Liver (tissue), 9 donors: ENCODE measurements around the gene POMGNT1. TPM values are rescaled to one million over a fixed set of nuclear protein-coding genes. Genes with fewer than 3 reads are reported as not detected.

ENCODE experiments used
- DNase-seq: peaks from one replicate; pipeline ENCODE4 v3.0.0-alpha.2; 2017; ENCODE audit warnings: low spot score
- H3K27ac ChIP-seq, 2 donors: one replicate each; pipeline ENCODE4 v1.7.0; 2013; ENCODE audit warnings: inconsistent platforms in 2 of 2, low read length in 2 of 2, control low read depth in 1 of 2, low read depth in 1 of 2, mild to moderate bottlenecking in 1 of 2
- H3K27me3 ChIP-seq, 4 donors: one replicate each; pipeline versions ENCODE4 v1.6.1 to v1.7.0; 2013; ENCODE audit warnings: low read length in 3 of 4, inconsistent platforms in 1 of 4, mild to moderate bottlenecking in 1 of 4, moderate library complexity in 1 of 4; ENCODE audit not compliant: control insufficient read depth in 4 of 4, insufficient read depth in 4 of 4
- H3K36me3 ChIP-seq, 4 donors: one replicate each; pipeline versions ENCODE4 v1.6.1 to v1.7.0; 2013; ENCODE audit warnings: low read length in 3 of 4, mild to moderate bottlenecking in 3 of 4, low read depth in 1 of 4, moderate library complexity in 1 of 4; ENCODE audit not compliant: control insufficient read depth in 4 of 4, insufficient read depth in 3 of 4
- H3K4me1 ChIP-seq, 4 donors: one replicate each; pipeline versions ENCODE4 v1.6.1 to v1.7.0; 2013; ENCODE audit warnings: low read length in 3 of 4, mild to moderate bottlenecking in 3 of 4, moderate library complexity in 1 of 4; ENCODE audit not compliant: control insufficient read depth in 4 of 4, insufficient read depth in 4 of 4
- H3K4me3 ChIP-seq, 3 donors: one replicate each; pipeline versions ENCODE4 v1.6.1 to v1.7.0; 2013; ENCODE audit warnings: low read length in 3 of 3, control low read depth in 1 of 3, low read depth in 1 of 3, mild to moderate bottlenecking in 1 of 3
- H3K9ac ChIP-seq, 2 donors: one replicate each; pipeline ENCODE4 v1.7.0; 2013; ENCODE audit warnings: low read length in 2 of 2, mild to moderate bottlenecking in 2 of 2, moderate library complexity in 2 of 2, control low read depth in 1 of 2, low read depth in 1 of 2
- H3K9me3 ChIP-seq, 4 donors: one replicate each; pipeline versions ENCODE4 v1.6.1 to v1.7.0; 2013; ENCODE audit warnings: low read length in 3 of 4; ENCODE audit not compliant: control insufficient read depth in 4 of 4
- CTCF ChIP-seq: fragments of 150-350 bp; IDR thresholded peaks from 2 replicates; pipeline ENCODE4 v1.5.1; 2017; ENCODE audit warnings: improper control_type of control experiment, low read depth, low read length; ENCODE audit not compliant: missing input control
- EGR1 ChIP-seq, 2 donors: IDR thresholded peaks; 2 replicates each; pipeline ENCODE4 v1.6.1; 2016 to 2018; ENCODE audit warnings: antibody characterized with exemption in 2 of 2, low read depth in 2 of 2
- FOXA1 ChIP-seq: IDR thresholded peaks from 2 replicates; pipeline ENCODE4 v1.6.1; 2016; ENCODE audit warnings: antibody characterized with exemption
- FOXA2 ChIP-seq: IDR thresholded peaks from 2 replicates; pipeline ENCODE4 v1.6.1; 2016; ENCODE audit warnings: antibody characterized with exemption
- GABPA ChIP-seq, 2 donors: IDR thresholded peaks in 1 of 2; conservative IDR thresholded peaks in 1 of 2; 2 replicates each; pipeline ENCODE4 v1.6.1; 2016; ENCODE audit warnings: antibody characterized with exemption in 2 of 2, mild to moderate bottlenecking in 1 of 2, moderate library complexity in 1 of 2
- HNF4A ChIP-seq, 2 donors: conservative IDR thresholded peaks; 2 replicates each; pipeline ENCODE4 v1.6.1; 2016; ENCODE audit warnings: antibody characterized with exemption in 2 of 2, mild to moderate bottlenecking in 2 of 2
- HNF4G ChIP-seq: IDR thresholded peaks from 2 replicates; pipeline ENCODE4 v1.6.1; 2016; ENCODE audit warnings: antibody characterized with exemption
- JUND ChIP-seq, 2 donors: IDR thresholded peaks; 2 replicates each; pipeline ENCODE4 v1.6.1; 2016; ENCODE audit warnings: antibody characterized with exemption in 2 of 2
- MAX ChIP-seq: IDR thresholded peaks from 2 replicates; pipeline ENCODE4 v1.6.1; 2016; ENCODE audit warnings: antibody characterized with exemption
- NR2F2 ChIP-seq: IDR thresholded peaks from 2 replicates; pipeline ENCODE4 v1.6.1; 2016; ENCODE audit warnings: antibody characterized with exemption
- RAD21 ChIP-seq, 2 donors: IDR thresholded peaks; 2 replicates each; pipeline ENCODE4 v1.6.1; 2016; ENCODE audit warnings: antibody characterized with exemption in 2 of 2, mild to moderate bottlenecking in 2 of 2
- REST ChIP-seq: IDR thresholded peaks from 2 replicates; pipeline ENCODE4 v1.6.1; 2016; ENCODE audit warnings: antibody characterized with exemption, mild to moderate bottlenecking
- RXRA ChIP-seq, 2 donors: IDR thresholded peaks; 2 replicates each; pipeline ENCODE4 v1.6.1; 2017 to 2018; ENCODE audit warnings: antibody characterized with exemption in 2 of 2, mild to moderate bottlenecking in 1 of 2
- SP1 ChIP-seq: IDR thresholded peaks from 2 replicates; pipeline ENCODE4 v1.6.1; 2018; ENCODE audit warnings: antibody characterized with exemption, mild to moderate bottlenecking
- TAF1 ChIP-seq: conservative IDR thresholded peaks from 2 replicates; pipeline ENCODE4 v1.6.1; 2016; ENCODE audit warnings: antibody characterized with exemption, mild to moderate bottlenecking
- YY1 ChIP-seq: IDR thresholded peaks from 2 replicates; pipeline ENCODE4 v1.6.1; 2016; ENCODE audit warnings: antibody characterized with exemption, mild to moderate bottlenecking
- ZBTB33 ChIP-seq: IDR thresholded peaks from 2 replicates; pipeline ENCODE4 v1.6.1; 2016; ENCODE audit warnings: antibody characterized with exemption
- WGBS: extraction: QIAGEN DNeasy Blood & Tissue Kit; methylation state at CpG from one replicate; pipeline ENCODE4 v1.1.7; 2013; 5-methylcytosine and 5-hydroxymethylcytosine counted together
- polyA plus RNA-seq, 2 donors: library from polyadenylated mRNA; stranded (reverse) in 1 of 2; unstranded in 1 of 2; fragments of 200-250 nt in 1 of 2; fragments of >200 nt in 1 of 2; fragmentation: Nextera tagmentation in 1 of 2; extraction: Ambion mirVana in 1 of 2; gene quantifications; one replicate each; pipeline versions ENCODE4 v1.2.1 to v1.2.3, GENCODE V29; 2013 to 2015
- total RNA-seq, 2 donors: library from RNA; depleted of rRNA; stranded (reverse); fragments of >200 nt; gene quantifications; one replicate each; pipeline ENCODE4 v1.2.3, GENCODE V29; 2014
- donor health status: healthy.
- donor health status: healthy.
- donor health status: healthy.
- donor health status: healthy.
- donor health status: healthy.

POMGNT1 gene
- total and polyA plus RNA-seq, 4 donors, result 10.3 to 32.0 (median 31.0) TPM

GRCh38 chr1:46184920-46185658 is 13.1 kb downstream of the POMGNT1 start:
- WGBS, result 75% methylated on average over 7 of the region's 7 CpGs
- Histone ChIP-seq H3K9ac (no peak overlapping the region), H3K4me1 (peaks cover 6 to 49% (median 29%) of the 10 kb centered on the region in 4 donors), H3K27me3 (no peaks in the 10 kb centered on the region), H3K4me3 (no peak overlapping the region), H3K27ac (peak overlapping the region; percentile 88 to 98), H3K36me3 (peaks cover 0 to 3% (median 0%) of the 10 kb centered on the region in 4 donors), H3K9me3 (no peaks in the 10 kb centered on the region)
- no peak for TF ChIP-seq GABPA (IDR thresholded peaks at IDR 0.05 in 1 of 2, conservative IDR thresholded peaks at IDR 0.05 in 1 of 2)
- no peak for TF ChIP-seq NR2F2
- TF ChIP-seq FOXA1, result no peak
- no peak for TF ChIP-seq YY1
- no peak for TF ChIP-seq HNF4A (conservative IDR thresholded peaks at IDR 0.05)
- no peak for DNase-seq

GRCh38 chr1:46183926-46184557 is 14.2 kb downstream of the POMGNT1 start:
- TF ChIP-seq HNF4A (conservative IDR thresholded peaks at IDR 0.05), result no peak
- TF ChIP-seq GABPA (IDR thresholded peaks at IDR 0.05 in 1 of 2, conservative IDR thresholded peaks at IDR 0.05 in 1 of 2), result no peak
- no peak for TF ChIP-seq RAD21 (IDR thresholded peaks at IDR 0.05)
- no peak for TF ChIP-seq FOXA2
- TF ChIP-seq TAF1, result no peak
- no peak for TF ChIP-seq ZBTB33
- TF ChIP-seq NR2F2, result no peak
- Histone ChIP-seq H3K36me3 (peaks cover 0 to 3% (median 0%) of the 10 kb centered on the region in 4 donors), H3K4me1 (peaks cover 4 to 43% (median 25%) of the 10 kb centered on the region in 4 donors), H3K27ac (peak overlapping the region; percentile 88 to 98), H3K9ac (peak overlapping the region in 1 of 2 donors; percentile 36), H3K27me3 (no peaks in the 10 kb centered on the region), H3K9me3 (no peaks in the 10 kb centered on the region), H3K4me3 (no peak overlapping the region)
- DNase-seq, result no peak
- WGBS, result 82% methylated on average over 12 of the region's 12 CpGs

GRCh38 chr1:46183079-46183847 is 15.0 kb downstream of the POMGNT1 start:
- peak overlapping the region; percentile 88 to 98 for H3K27ac ChIP-seq
- H3K36me3 ChIP-seq, result peaks cover 0 to 3% (median 0%) of the 10 kb centered on the region in 4 donors
- no peak for DNase-seq
- peaks cover 4 to 36% (median 20%) of the 10 kb centered on the region in 4 donors for H3K4me1 ChIP-seq
- no peaks in the 10 kb centered on the region for H3K9me3 ChIP-seq
- peak overlapping the region; percentile 36 to 52 for H3K9ac ChIP-seq
- H3K4me3 ChIP-seq, result no peak overlapping the region
- 29% methylated on average over 8 of the region's 8 CpGs for WGBS
- no peaks in the 10 kb centered on the region for H3K27me3 ChIP-seq
- peak; percentile 61 to 71 for TF ChIP-seq RAD21 (IDR thresholded peaks at IDR 0.05)
- TF ChIP-seq NR2F2, result peak; percentile 92
- peak; percentile 51 to 90 for TF ChIP-seq GABPA (IDR thresholded peaks at IDR 0.05 in 1 of 2, conservative IDR thresholded peaks at IDR 0.05 in 1 of 2)
- peak; percentile 90 to 92 for TF ChIP-seq JUND (IDR thresholded peaks at IDR 0.05)
- TF ChIP-seq CTCF, result no peak
- TF ChIP-seq HNF4A (conservative IDR thresholded peaks at IDR 0.05), result peak; percentile 100
- peak; percentile 64 for TF ChIP-seq FOXA2
- TF ChIP-seq EGR1 (IDR thresholded peaks at IDR 0.05; ENCODE audit: low read depth in 2 of 2), result peak; percentile 40 to 84
- TF ChIP-seq REST, result peak; percentile 78
- TF ChIP-seq MAX, result peak; percentile 93
- peak; percentile 84 for TF ChIP-seq YY1
- TF ChIP-seq SP1, result peak; percentile 99
- peak; percentile 95 to 96 for TF ChIP-seq RXRA (IDR thresholded peaks at IDR 0.05)
- peak; percentile 99 for TF ChIP-seq HNF4G
